ENCODE results near the gene STYXL1.
A peak's percentile ranks its signal among the peaks of the same experiment; 100 is the strongest.

Gene STYXL1

GRCh38 chr7:76047305-76047810 lies 442 bp downstream of the STYXL1 start:
- Histone ChIP-seq H3K27me3 (ENCODE audit: insufficient read depth, poor library complexity, severe bottlenecking) (no peaks in the 10 kb centered on the region), H3K27ac (replicated peaks) (peak overlapping the region; percentile 90), H3K4me3 (replicated peaks; ENCODE audit: insufficient read depth, low read length) (peak overlapping the region; percentile 94)
- DNase-seq (ENCODE audit: low read depth in 1 of 2, low spot score in 1 of 2) = peak in 1 of 2 experiments; percentile 45
- no peak for TF ChIP-seq REST (IDR thresholded peaks at IDR 0.05; ENCODE audit: insufficient replicate concordance, low read depth)
- TF ChIP-seq SPI1 (IDR thresholded peaks at IDR 0.05; ENCODE audit: borderline replicate concordance, low read depth) = 0 out of 2 replicates have a peak, but pooled peaks have one; percentile 30

GRCh38 chr7:76044375-76044865 lies 3.4 kb downstream of the STYXL1 start:
- no peak for DNase-seq (ENCODE audit: low read depth in 1 of 2, low spot score in 1 of 2)
- no peak overlapping the region for H3K27ac ChIP-seq (replicated peaks)
- no peak overlapping the region for H3K4me3 ChIP-seq (replicated peaks; ENCODE audit: insufficient read depth, low read length)
- H3K27me3 ChIP-seq (ENCODE audit: insufficient read depth, poor library complexity, severe bottlenecking) = no peaks in the 10 kb centered on the region
- TF ChIP-seq REST (IDR thresholded peaks at IDR 0.05; ENCODE audit: insufficient replicate concordance, low read depth) = no peak
- no peak for TF ChIP-seq GABPA (IDR thresholded peaks at IDR 0.05; ENCODE audit: low read depth)
- no peak for TF ChIP-seq POLR2AphosphoS5 (IDR thresholded peaks at IDR 0.05; ENCODE audit: low read depth)
- TF ChIP-seq SPI1 (IDR thresholded peaks at IDR 0.05; ENCODE audit: borderline replicate concordance, low read depth) = no peak

GRCh38 chr7:76040126-76040525 lies 7.7 kb downstream of the STYXL1 start:
- no peak overlapping the region for H3K4me3 ChIP-seq (replicated peaks; ENCODE audit: insufficient read depth, low read length)
- H3K27me3 ChIP-seq (ENCODE audit: insufficient read depth, poor library complexity, severe bottlenecking) = no peaks in the 10 kb centered on the region
- H3K27ac ChIP-seq (replicated peaks) = no peak overlapping the region
- DNase-seq (ENCODE audit: low read depth in 1 of 2, low spot score in 1 of 2) = no peak
- TF ChIP-seq POLR2AphosphoS5 (IDR thresholded peaks at IDR 0.05; ENCODE audit: low read depth) (no peak), GABPA (IDR thresholded peaks at IDR 0.05; ENCODE audit: low read depth) (no peak), CTCF (IDR thresholded peaks at IDR 0.05; ENCODE audit: insufficient read depth, low read length) (no peak), SPI1 (IDR thresholded peaks at IDR 0.05; ENCODE audit: borderline replicate concordance, low read depth) (no peak), REST (IDR thresholded peaks at IDR 0.05; ENCODE audit: insufficient replicate concordance, low read depth) (no peak)

- H3K27ac ChIP-seq (replicated peaks) = no peak overlapping the region
- no peaks in the 10 kb centered on the region for H3K27me3 ChIP-seq (ENCODE audit: insufficient read depth, poor library complexity, severe bottlenecking)
- TF ChIP-seq POLR2AphosphoS5 (IDR thresholded peaks at IDR 0.05; ENCODE audit: low read depth) (no peak), GABPA (IDR thresholded peaks at IDR 0.05; ENCODE audit: low read depth) (no peak), REST (IDR thresholded peaks at IDR 0.05; ENCODE audit: insufficient replicate concordance, low read depth) (no peak), SPI1 (IDR thresholded peaks at IDR 0.05; ENCODE audit: borderline replicate concordance, low read depth) (no peak), CTCF (IDR thresholded peaks at IDR 0.05; ENCODE audit: insufficient read depth, low read length) (no peak)
- H3K4me3 ChIP-seq (replicated peaks; ENCODE audit: insufficient read depth, low read length) = no peak overlapping the region
- DNase-seq (ENCODE audit: low read depth in 1 of 2, low spot score in 1 of 2) = no peak
These were observed 10.5 kb downstream of the STYXL1 start for GRCh38 chr7:76037310-76037709.
